Skin of body (tissue), 2 donors: ENCODE measurements around the gene PKP4. TPM values are rescaled to one million over a fixed set of nuclear protein-coding genes. Genes with fewer than 3 reads are reported as not detected.
A peak's percentile ranks its signal among the peaks of the same experiment; 100 is the strongest.

Source experiments
- DNase-seq: peaks from one replicate; lab custom pipeline; 2025; lab: John Stamatoyannopoulos, UW
- total RNA-seq: library from RNA; depleted of rRNA; stranded (reverse); fragments of >200 nt; gene quantifications from one replicate; pipeline ENCODE4 v1.2.3, GENCODE V29; 2014

The PKP4 gene
- total RNA-seq, 1 donor from 2014 or later, result 56.4 TPM

DNA sequence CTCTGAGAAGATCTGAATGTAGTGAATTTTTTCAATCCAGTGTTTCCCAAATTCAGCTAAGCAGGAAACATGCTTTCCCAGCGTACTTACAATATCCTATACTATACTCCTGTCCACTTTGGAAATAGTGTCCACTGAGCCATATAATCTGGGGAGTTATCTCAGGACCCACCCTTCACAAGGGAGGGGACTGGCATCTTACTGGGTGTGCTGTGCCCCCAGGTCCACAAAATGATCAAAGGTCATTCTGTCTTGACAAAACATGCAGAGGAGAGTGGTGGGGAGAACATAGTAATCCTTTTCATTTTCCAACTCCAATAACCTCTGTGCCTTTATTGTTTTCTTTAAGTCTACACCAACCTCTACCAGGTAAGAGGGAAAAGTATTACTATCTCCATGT, 258.6 kb downstream of the PKP4 start:
- DNase-seq, result no peak

- DNase-seq, result peak; percentile 48
These were observed 259.5 kb downstream of the PKP4 start for GRCh38 chr2:158716121-158716791.

GRCh38 chr2:158716921-158717320, 260.2 kb downstream of the PKP4 start:
- DNase-seq, result no peak

DNA sequence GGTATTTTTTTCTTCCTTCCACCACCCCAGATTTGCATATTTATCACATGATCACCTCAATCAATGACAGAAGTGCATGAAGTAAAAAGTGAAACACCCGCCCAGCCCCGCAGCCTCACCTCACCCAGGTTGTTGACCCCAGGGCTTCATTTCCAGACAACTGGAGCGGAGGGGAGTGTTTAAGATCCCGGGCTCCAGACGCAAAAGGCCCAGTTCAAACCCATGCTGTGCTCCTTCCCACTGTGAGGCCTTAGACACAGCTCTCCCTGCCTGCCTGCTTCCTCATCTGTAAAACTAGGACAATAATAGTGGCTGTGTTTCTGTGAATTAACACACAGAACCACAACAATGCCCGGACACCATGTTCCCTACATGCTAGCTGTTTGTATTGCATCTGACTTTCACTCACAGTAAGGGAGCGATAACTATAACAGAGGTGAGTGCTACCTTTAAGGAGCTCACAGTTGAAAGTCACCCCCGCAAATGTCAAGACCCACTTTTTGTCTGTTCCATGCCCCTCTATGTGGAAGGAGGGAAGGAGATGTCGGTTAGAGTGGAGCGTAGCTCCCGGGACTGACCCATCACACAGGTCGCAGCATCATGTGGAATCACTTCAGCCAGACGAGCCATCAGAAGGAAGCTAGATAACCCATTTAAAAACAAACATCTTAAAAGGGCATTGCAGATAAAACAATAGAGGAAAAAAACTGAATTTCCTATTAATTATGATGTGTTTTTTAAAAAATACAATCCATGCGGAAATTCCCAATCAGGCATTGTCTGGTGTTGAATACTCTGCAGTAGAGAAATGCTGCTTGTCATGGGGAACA, 260.8 kb downstream of the PKP4 start:
- no peak for DNase-seq

- no peak for DNase-seq
These were observed 261.4 kb downstream of the PKP4 start for GRCh38 chr2:158718196-158718585.

GRCh38 chr2:158718851-158719250, 262.1 kb downstream of the PKP4 start:
- DNase-seq, result no peak

DNA sequence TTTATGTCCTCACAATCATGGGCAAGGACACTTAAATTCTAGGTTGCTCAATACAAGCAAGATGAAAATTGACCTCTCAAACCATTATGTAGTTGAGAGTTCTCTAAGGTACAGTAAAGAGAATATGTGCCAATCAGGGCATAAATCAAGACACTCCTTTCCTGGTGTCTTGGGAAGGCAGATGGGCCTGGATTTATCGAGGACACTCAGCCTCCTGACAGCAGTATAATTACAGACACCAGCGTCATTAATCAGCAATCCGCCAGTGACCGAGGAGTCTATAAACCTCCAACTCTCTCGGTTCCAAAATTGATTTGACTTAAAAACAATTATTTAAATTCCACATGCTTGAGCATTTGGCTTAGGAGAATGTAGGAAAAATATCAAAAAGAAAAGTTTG, 262.7 kb downstream of the PKP4 start:
- DNase-seq, result no peak

- DNase-seq, result no peak
These were observed 265.7 kb downstream of the PKP4 start for GRCh38 chr2:158722266-158723105.

GRCh38 chr2:158723181-158723838, 266.6 kb downstream of the PKP4 start:
- peak; percentile 64 for DNase-seq

DNA sequence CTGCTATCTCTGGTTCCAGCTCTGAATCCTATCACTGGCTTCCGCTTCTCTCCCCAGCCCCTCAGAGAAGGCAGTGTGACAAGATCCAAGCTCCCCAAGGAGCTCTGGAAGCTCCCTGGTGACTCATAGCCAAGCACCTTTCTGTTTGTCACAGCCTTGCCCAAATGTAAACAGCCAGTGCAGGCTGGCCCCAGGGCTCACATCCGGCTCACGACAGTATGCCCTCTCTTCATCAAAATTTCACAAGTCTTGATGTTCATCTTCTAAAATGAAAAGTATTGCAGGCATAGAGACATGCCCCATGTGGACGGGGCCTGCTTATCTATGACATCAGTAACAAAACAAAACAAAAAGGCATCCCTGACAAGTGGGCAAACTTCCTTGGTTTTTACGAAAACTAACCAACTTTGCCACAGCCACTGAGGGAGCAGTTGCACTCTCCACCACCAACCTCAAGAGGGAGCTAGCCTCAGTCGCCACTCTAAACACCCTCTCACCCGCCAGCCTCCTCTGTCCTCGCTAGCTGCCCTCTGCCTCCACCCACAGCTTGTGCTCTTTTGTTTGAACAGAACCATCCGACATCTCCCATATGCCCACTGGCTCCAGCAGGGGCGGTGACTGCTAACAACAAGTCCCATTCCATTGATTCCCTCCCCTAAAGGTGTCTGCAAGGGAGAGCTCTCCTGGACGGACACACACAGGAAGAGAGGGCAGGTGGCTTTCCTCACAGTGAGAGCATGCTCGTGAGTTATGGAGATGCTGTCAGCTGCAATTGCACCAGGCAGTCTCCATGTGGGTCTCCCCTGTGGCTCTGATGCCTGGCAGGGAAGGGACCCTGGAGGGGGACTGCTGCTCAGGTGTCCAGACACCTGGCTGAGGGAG, 267.4 kb downstream of the PKP4 start:
- no peak for DNase-seq

DNA sequence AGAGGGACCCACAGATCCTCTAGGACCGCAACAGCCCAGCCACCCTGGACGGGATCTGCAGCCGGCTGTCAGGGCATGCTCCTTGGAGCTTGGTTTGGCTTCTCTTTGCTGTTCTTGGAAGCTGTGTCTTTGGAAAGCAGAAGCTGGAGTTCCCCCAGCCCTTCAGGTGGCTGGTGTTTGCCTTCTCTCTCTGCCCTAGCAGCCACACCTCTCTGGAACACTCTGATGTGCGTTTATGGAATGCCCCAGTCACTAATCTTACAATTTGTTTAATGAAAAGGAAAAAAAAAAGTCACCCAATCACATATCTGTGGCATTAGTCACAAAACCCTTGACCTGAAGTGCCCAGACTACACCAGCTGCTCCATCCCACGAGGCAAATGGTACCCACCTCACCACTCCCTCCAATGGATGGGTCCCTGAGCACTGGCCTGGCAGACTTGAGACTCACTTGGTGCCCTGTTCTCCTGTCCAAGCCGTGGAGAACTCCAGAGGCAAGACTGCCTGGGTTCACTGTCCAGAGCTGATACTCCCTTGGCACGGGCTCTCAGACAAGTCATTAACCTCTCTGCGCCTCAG, 268.1 kb downstream of the PKP4 start:
- DNase-seq, result no peak

DNA sequence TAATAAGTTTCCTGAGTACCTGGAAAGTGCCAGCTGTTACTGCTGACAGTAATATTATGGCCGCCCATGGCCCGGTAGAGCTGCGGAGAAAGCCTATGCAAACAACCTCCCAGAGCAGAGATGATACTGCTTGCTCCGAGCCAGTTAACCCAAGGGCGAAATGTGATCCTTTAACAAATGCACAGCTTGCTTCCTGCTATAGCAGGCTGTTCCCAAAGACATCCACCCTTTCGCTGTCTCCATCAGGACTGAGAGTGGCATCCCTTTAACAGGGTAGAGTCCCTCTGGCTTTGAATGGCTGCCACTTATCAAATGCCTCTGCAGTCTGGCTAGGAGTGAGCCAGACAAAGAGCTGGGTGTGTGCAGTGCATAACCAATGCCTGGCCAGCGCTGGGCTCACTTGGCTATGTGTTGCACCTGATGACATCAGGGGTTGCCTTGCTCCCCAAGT, 268.7 kb downstream of the PKP4 start:
- no peak for DNase-seq

DNA sequence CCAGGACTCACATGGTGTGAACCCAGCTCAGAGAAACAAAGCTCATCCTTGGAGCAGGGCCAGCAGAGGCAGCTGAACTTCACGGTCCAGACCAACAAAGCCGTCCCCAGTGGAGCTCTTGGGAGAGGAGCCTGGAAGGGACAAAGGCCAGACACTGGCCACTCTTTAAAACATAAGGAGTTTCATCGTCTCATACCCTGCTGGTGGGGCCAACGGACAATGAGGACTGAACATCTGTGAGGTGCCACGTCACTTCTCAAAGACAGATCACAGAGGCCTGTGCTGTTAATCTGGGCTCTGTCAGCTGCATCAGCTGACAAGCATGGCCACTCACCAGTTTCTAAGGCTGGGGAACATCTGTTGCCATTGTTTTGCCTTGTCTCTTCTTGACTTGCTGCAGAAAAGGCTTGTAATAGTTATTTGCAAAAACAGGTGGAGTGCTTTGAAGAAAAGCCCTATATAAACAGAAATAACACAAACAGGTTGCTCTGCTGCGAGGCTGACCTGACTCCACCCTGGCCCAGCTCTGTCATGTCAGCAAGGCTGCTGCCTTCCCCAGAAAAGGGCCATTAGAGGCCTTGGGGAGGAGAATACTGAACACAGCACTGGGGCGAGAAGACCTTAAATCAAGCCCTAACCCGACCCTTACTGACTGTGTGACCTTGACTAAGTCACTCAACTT, 270.3 kb downstream of the PKP4 start:
- DNase-seq, result peak; percentile 54

- DNase-seq, result no peak
These were observed 271.7 kb downstream of the PKP4 start for GRCh38 chr2:158728422-158728821.

- DNase-seq, result no peak
These were observed 272.7 kb downstream of the PKP4 start for GRCh38 chr2:158729451-158729850.

DNA sequence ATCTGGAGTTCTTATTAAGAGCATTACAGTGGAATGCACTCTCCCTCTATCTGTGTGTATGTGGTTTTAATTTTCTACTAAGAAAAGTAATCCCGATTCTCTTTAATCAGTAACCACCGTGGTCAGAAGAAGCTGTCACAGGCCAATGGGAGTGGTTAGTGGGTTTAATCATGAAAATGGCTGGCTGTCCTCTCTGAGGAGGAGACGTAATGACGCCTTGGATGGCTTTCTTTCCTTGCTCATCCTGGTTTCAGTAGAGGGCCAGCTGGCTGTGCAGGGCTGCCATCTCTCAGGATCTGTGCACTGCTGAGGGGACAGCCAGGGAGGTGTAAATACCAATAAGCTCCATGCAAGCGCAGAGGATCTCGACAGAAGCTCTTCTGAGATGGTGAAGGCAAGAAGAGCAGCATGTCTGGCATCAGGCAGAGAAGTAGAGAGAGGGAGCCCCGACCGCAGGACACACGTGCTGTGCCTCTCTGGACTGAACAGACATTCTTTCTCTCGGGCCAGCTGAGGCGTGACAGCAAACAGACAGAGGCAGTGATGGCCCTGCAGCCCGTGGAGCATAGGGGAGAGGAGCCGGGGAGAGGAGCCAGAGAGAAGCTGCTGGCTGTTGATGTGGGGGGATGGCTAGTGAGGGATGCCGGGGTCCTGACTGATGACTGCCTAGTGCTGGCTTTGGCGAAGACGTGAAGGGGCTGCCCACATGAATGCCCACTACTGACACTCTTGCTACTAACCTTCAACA, 273.3 kb downstream of the PKP4 start:
- no peak for DNase-seq

GRCh38 chr2:158730621-158731140, 273.9 kb downstream of the PKP4 start:
- DNase-seq, result no peak

DNA sequence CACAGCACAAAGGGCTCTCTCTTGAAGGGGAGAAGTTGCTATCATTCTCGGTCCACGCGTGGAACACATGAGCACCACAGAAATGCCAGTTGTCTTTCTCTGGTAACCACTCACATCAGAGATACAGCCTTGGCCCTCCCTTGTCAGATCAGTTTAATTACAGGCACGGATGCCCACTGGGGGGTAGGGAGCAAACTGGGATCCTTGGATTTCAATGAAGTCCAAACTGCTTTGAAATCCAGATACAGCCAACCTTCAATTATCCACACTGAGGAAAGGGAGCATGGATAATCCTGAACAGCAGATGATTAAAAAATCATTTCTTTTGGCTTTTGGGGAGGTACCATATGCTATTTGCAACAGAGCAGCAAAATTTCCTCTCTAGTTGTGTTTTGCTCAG, 274.6 kb downstream of the PKP4 start:
- no peak for DNase-seq
